ENCODE measurements around the gene TAAR8. TPM values are rescaled to one million over a fixed set of nuclear protein-coding genes. Genes with fewer than 3 reads are reported as not detected.
A peak's percentile ranks its signal among the peaks of the same experiment; 100 is the strongest.

The TAAR8 gene
- polyA plus RNA-seq, 1 donor (not counting 4 experiments of a cell fraction or from before 2014, with no cell fraction given): not detected

GRCh38 chr6:132512638-132513632 lies 39.5 kb upstream of the TAAR8 start, which contains the start of gene STX7:
TSS of gene STX7 (minus strand) at chr6:132513116. CDS start at chr6:132503530, 9,586 bp downstream.
- Histone ChIP-seq H3K27ac (ENCODE audit: control insufficient read depth, insufficient read depth, low read length) (peak within 1 kb of the TSS; percentile 84), H3K9ac (ENCODE audit: control insufficient read depth, extremely low read depth, insufficient read depth, low read length) (peak within 1 kb of the TSS; percentile 88), H4K20me1 (ENCODE audit: control insufficient read depth, extremely low read depth, insufficient read depth, low read length) (no peaks in the 10 kb centered on the region), H3K79me2 (ENCODE audit: control insufficient read depth, insufficient read depth, low read length) (peaks cover 42% of the 10 kb centered on the region), H3K9me3 (ENCODE audit: control insufficient read depth, low read depth, low read length) (no peaks in the 10 kb centered on the region), H3K4me3 (ENCODE audit: control insufficient read depth in 2 of 3, extremely low read depth in 1 of 3, insufficient read depth in 2 of 3, low read depth in 1 of 3, low read length in 3 of 3) (peak within 1 kb of the TSS; percentile 88 to 96 (median 94)), H3K4me1 (ENCODE audit: control insufficient read depth, extremely low read depth, insufficient read depth, low read length) (peaks cover 13% of the 10 kb centered on the region), H3K36me3 (ENCODE audit: control insufficient read depth in 2 of 2, extremely low read depth in 1 of 2, insufficient read depth in 2 of 2, low read length in 2 of 2) (no peaks in the 10 kb centered on the region), H2AFZ (ENCODE audit: control insufficient read depth, low read length) (peak within 1 kb of the TSS; percentile 99), H3K27me3 (ENCODE audit: control insufficient read depth, extremely low read depth, insufficient read depth, low read length) (no peaks in the 10 kb centered on the region), H3K4me2 (ENCODE audit: control insufficient read depth, extremely low read depth, insufficient read depth, low read depth, low read length) (peak within 1 kb of the TSS; percentile 99), H3K9me1 (ENCODE audit: control insufficient read depth, extremely low read depth, insufficient read depth, low read length) (no peaks in the 10 kb centered on the region)
- DNase-seq (ENCODE audit: low read depth, low spot score): peak; percentile 42
- TF ChIP-seq EZH2 (IDR thresholded peaks at IDR 0.05; ENCODE audit: low read length): no peak
- FAIRE-seq: no peak
- dilution Hi-C loops (cut with MboI; ENCODE audit: extremely low pct_ligation_motif_present, low sequenced_read_pairs): no loop called here

GRCh38 chr6:132513831-132514545 lies 38.5 kb upstream of the TAAR8 start:
- Histone ChIP-seq H3K9ac (ENCODE audit: control insufficient read depth, extremely low read depth, insufficient read depth, low read length) (no peak overlapping the region), H3K4me1 (ENCODE audit: control insufficient read depth, extremely low read depth, insufficient read depth, low read length) (peaks cover 13% of the 10 kb centered on the region), H3K9me3 (ENCODE audit: control insufficient read depth, low read depth, low read length) (no peaks in the 10 kb centered on the region), H3K36me3 (ENCODE audit: control insufficient read depth in 2 of 2, extremely low read depth in 1 of 2, insufficient read depth in 2 of 2, low read length in 2 of 2) (no peaks in the 10 kb centered on the region), H3K27me3 (ENCODE audit: control insufficient read depth, extremely low read depth, insufficient read depth, low read length) (no peaks in the 10 kb centered on the region), H3K4me3 (ENCODE audit: control insufficient read depth in 2 of 3, extremely low read depth in 1 of 3, insufficient read depth in 2 of 3, low read depth in 1 of 3, low read length in 3 of 3) (peak overlapping the region in 2 of 3 experiments; percentile 94 to 96), H3K4me2 (ENCODE audit: control insufficient read depth, extremely low read depth, insufficient read depth, low read depth, low read length) (peak overlapping the region; percentile 99), H3K27ac (ENCODE audit: control insufficient read depth, insufficient read depth, low read length) (no peak overlapping the region), H2AFZ (ENCODE audit: control insufficient read depth, low read length) (peak overlapping the region; percentile 60), H4K20me1 (ENCODE audit: control insufficient read depth, extremely low read depth, insufficient read depth, low read length) (no peaks in the 10 kb centered on the region), H3K9me1 (ENCODE audit: control insufficient read depth, extremely low read depth, insufficient read depth, low read length) (no peaks in the 10 kb centered on the region), H3K79me2 (ENCODE audit: control insufficient read depth, insufficient read depth, low read length) (peaks cover 32% of the 10 kb centered on the region)
- DNase-seq (ENCODE audit: low read depth, low spot score) (no peak), FAIRE-seq (no peak)
- no peak for TF ChIP-seq EZH2 (IDR thresholded peaks at IDR 0.05; ENCODE audit: low read length)
- TF ChIP-seq CTCF (optimal IDR thresholded peaks at IDR 0.05 in 1 of 3, IDR thresholded peaks at IDR 0.05 in 1 of 3, conservative IDR thresholded peaks at IDR 0.05 in 1 of 3; ENCODE audit: extremely low read depth in 1 of 3, insufficient read depth in 2 of 3, low read length in 3 of 3): no peak
- dilution Hi-C loops (cut with MboI; ENCODE audit: extremely low pct_ligation_motif_present, low sequenced_read_pairs): no loop called here

All from keratinocyte (primary cell).